ENCODE measurements around the gene NEURL1B. TPM values are rescaled to one million over a fixed set of nuclear protein-coding genes. Genes with fewer than 3 reads are reported as not detected.

NEURL1B gene
- total and polyA plus RNA-seq, 4 donors, result 1.5 to 10.0 (median 5.5) TPM

DNA sequence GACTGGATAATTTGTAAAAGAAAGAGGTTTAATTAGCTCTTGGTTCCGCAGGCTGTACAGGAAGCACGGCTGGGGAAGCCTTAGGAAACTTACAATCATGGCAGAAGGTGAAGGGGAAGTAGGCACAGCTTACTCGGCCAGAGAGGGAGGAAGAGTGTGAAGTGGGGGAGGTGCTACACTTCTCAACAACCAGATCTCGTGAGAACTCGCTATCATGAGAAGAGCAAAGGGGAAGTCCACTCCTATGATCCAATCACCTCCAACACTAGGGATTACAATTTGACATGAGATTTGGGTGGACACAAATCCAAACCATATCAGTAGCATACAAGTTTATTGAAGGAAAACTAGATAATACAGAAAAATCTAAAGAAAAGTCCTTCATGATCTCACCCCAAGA lies 39.9 kb downstream of the NEURL1B start:
- Histone ChIP-seq H3K4me1 (ENCODE audit: control insufficient read depth in 4 of 4, insufficient read depth in 4 of 4, low read length in 3 of 4) (peaks cover 0 to 3% (median 1%) of the 10 kb centered on the region in 4 donors), H3K9me3 (ENCODE audit: control insufficient read depth in 4 of 4, low read length in 3 of 4) (no peaks in the 10 kb centered on the region), H3K27ac (ENCODE audit: low read depth in 1 of 2, low read length in 2 of 2) (no peak overlapping the region), H3K27me3 (ENCODE audit: control insufficient read depth in 4 of 4, insufficient read depth in 4 of 4, low read length in 3 of 4) (no peaks in the 10 kb centered on the region), H3K9ac (ENCODE audit: low read depth in 1 of 2, low read length in 2 of 2) (no peak overlapping the region), H3K36me3 (ENCODE audit: control insufficient read depth in 4 of 4, insufficient read depth in 3 of 4, low read depth in 1 of 4, low read length in 3 of 4) (peaks cover 0 to 1% (median 0%) of the 10 kb centered on the region in 4 donors), H3K4me3 (ENCODE audit: low read depth in 1 of 3, low read length in 3 of 3) (no peak overlapping the region)
- TF ChIP-seq HNF4G (IDR thresholded peaks at IDR 0.05), result no peak
- no peak for TF ChIP-seq RXRA (IDR thresholded peaks at IDR 0.05)
- TF ChIP-seq, protein P1, sequence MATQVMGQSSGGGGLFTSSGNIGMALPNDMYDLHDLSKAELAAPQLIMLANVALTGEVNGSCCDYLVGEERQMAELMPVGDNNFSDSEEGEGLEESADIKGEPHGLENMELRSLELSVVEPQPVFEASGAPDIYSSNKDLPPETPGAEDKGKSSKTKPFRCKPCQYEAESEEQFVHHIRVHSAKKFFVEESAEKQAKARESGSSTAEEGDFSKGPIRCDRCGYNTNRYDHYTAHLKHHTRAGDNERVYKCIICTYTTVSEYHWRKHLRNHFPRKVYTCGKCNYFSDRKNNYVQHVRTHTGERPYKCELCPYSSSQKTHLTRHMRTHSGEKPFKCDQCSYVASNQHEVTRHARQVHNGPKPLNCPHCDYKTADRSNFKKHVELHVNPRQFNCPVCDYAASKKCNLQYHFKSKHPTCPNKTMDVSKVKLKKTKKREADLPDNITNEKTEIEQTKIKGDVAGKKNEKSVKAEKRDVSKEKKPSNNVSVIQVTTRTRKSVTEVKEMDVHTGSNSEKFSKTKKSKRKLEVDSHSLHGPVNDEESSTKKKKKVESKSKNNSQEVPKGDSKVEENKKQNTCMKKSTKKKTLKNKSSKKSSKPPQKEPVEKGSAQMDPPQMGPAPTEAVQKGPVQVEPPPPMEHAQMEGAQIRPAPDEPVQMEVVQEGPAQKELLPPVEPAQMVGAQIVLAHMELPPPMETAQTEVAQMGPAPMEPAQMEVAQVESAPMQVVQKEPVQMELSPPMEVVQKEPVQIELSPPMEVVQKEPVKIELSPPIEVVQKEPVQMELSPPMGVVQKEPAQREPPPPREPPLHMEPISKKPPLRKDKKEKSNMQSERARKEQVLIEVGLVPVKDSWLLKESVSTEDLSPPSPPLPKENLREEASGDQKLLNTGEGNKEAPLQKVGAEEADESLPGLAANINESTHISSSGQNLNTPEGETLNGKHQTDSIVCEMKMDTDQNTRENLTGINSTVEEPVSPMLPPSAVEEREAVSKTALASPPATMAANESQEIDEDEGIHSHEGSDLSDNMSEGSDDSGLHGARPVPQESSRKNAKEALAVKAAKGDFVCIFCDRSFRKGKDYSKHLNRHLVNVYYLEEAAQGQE (IDR thresholded peaks at IDR 0.05), result no peak
- no peak for TF ChIP-seq RAD21 (IDR thresholded peaks at IDR 0.05)
- TF ChIP-seq, protein P2, sequence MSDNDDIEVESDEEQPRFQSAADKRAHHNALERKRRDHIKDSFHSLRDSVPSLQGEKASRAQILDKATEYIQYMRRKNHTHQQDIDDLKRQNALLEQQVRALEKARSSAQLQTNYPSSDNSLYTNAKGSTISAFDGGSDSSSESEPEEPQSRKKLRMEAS (IDR thresholded peaks at IDR 0.05), result no peak
- TF ChIP-seq, protein P3, sequence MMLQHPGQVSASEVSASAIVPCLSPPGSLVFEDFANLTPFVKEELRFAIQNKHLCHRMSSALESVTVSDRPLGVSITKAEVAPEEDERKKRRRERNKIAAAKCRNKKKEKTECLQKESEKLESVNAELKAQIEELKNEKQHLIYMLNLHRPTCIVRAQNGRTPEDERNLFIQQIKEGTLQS (IDR thresholded peaks at IDR 0.05), result no peak
- TF ChIP-seq, protein P4, sequence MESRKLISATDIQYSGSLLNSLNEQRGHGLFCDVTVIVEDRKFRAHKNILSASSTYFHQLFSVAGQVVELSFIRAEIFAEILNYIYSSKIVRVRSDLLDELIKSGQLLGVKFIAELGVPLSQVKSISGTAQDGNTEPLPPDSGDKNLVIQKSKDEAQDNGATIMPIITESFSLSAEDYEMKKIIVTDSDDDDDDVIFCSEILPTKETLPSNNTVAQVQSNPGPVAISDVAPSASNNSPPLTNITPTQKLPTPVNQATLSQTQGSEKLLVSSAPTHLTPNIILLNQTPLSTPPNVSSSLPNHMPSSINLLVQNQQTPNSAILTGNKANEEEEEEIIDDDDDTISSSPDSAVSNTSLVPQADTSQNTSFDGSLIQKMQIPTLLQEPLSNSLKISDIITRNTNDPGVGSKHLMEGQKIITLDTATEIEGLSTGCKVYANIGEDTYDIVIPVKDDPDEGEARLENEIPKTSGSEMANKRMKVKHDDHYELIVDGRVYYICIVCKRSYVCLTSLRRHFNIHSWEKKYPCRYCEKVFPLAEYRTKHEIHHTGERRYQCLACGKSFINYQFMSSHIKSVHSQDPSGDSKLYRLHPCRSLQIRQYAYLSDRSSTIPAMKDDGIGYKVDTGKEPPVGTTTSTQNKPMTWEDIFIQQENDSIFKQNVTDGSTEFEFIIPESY (IDR thresholded peaks at IDR 0.05), result no peak
- TF ChIP-seq YY1 (IDR thresholded peaks at IDR 0.05), result no peak
- no peak for TF ChIP-seq FOXA1 (IDR thresholded peaks at IDR 0.05)
- DNase-seq (ENCODE audit: low spot score), result no peak
- 70% methylated on average over 5 of the region's 5 CpGs for WGBS

DNA sequence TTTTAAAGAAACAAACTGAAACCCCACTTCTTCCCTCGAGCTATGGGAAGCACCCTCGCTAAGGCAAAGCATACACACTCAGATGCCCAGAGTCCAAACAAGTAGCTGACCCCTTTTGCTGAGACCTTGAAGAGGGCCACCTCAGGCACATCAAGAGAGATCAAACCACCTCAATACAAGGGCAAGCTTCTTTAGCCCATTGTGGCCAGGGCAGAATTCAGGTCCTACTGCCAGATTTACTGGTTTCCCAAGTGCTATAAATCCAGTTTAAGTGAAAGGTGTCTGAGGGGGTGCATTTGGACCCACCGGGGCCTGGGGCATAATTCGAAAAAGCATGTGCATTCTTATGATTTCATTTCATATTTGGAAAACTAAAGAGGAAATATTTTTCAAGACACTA lies 40.4 kb downstream of the NEURL1B start:
- TF ChIP-seq, protein P4 (IDR thresholded peaks at IDR 0.05), result no peak
- TF ChIP-seq YY1 (IDR thresholded peaks at IDR 0.05), result no peak
- no peak for TF ChIP-seq GABPA (IDR thresholded peaks at IDR 0.05 in 1 of 2, conservative IDR thresholded peaks at IDR 0.05 in 1 of 2)
- TF ChIP-seq, protein P5, sequence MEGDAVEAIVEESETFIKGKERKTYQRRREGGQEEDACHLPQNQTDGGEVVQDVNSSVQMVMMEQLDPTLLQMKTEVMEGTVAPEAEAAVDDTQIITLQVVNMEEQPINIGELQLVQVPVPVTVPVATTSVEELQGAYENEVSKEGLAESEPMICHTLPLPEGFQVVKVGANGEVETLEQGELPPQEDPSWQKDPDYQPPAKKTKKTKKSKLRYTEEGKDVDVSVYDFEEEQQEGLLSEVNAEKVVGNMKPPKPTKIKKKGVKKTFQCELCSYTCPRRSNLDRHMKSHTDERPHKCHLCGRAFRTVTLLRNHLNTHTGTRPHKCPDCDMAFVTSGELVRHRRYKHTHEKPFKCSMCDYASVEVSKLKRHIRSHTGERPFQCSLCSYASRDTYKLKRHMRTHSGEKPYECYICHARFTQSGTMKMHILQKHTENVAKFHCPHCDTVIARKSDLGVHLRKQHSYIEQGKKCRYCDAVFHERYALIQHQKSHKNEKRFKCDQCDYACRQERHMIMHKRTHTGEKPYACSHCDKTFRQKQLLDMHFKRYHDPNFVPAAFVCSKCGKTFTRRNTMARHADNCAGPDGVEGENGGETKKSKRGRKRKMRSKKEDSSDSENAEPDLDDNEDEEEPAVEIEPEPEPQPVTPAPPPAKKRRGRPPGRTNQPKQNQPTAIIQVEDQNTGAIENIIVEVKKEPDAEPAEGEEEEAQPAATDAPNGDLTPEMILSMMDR (IDR thresholded peaks at IDR 0.05; ENCODE audit: low read depth, low read length, missing input control), result no peak
- no peak for TF ChIP-seq EGR1 (IDR thresholded peaks at IDR 0.05; ENCODE audit: low read depth in 2 of 2)
- TF ChIP-seq, protein P3 (IDR thresholded peaks at IDR 0.05), result no peak
- Histone ChIP-seq H3K36me3 (ENCODE audit: control insufficient read depth in 4 of 4, insufficient read depth in 3 of 4, low read depth in 1 of 4, low read length in 3 of 4) (peaks cover 0 to 1% (median 0%) of the 10 kb centered on the region in 4 donors), H3K9me3 (ENCODE audit: control insufficient read depth in 4 of 4, low read length in 3 of 4) (no peaks in the 10 kb centered on the region), H3K27me3 (ENCODE audit: control insufficient read depth in 4 of 4, insufficient read depth in 4 of 4, low read length in 3 of 4) (no peaks in the 10 kb centered on the region), H3K9ac (ENCODE audit: low read depth in 1 of 2, low read length in 2 of 2) (no peak overlapping the region), H3K27ac (ENCODE audit: low read depth in 1 of 2, low read length in 2 of 2) (no peak overlapping the region), H3K4me3 (ENCODE audit: low read depth in 1 of 3, low read length in 3 of 3) (no peak overlapping the region), H3K4me1 (ENCODE audit: control insufficient read depth in 4 of 4, insufficient read depth in 4 of 4, low read length in 3 of 4) (peaks cover 0 to 2% (median under 1%) of the 10 kb centered on the region in 4 donors)
- DNase-seq (ENCODE audit: low spot score), result no peak
- WGBS, result 92% methylated on average over 4 of the region's 4 CpGs
